Activated CD8-positive, alpha-beta memory T cell treated with anti-CD3 and anti-CD28 coated beads for 1 hour (primary cell): Measurements from ENCODE around the gene FOXL1.
"Not testable (repeated sequence)": the region's sequence is repeated elsewhere in the genome, so short reads cannot be mapped to it uniquely, and the experiment has no call there.

Experiments used
- DNase-seq, 2 donors: peaks; one replicate each; pipeline ENCODE4 v3.0.0-alpha.2; 2020; ENCODE audit warnings: low read depth in 1 of 2; ENCODE audit errors: extremely low read depth in 1 of 2

FOXL1 gene

DNA sequence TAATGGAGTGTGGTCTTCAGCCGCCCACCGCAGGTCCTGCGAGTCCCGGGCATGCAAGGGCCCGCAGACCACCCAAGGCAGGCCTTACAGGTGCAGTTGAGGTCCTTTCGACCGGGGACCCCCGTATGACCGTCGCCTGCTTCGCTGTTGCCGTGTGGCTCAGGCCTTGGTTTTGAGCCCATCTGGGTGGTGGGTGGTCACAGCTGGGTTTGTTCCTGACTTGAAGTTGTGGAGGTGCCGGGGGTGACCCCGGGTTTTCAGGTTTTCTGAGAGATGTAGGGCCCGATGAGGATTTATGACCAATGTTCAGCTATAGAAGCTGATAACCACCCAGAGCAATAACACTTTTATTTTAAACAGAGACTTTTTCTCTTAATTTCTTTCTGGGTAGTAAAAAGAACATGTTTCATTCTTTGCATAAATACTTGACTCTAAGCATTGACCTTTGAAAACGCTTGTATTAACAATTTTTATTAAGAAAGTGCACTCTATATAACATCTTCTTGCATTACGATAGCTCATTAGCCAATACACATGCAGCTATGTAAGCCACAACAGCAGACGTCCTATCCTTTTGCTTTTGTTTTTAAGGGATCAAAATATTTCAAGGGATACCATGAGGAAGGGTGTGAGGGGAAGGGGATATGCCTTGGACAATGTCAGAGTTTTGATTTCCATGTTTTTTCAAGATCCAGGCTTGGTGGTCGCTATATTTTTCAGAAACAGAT, 1.9 kb downstream of the FOXL1 start:
- DNase-seq, result no peak

DNA sequence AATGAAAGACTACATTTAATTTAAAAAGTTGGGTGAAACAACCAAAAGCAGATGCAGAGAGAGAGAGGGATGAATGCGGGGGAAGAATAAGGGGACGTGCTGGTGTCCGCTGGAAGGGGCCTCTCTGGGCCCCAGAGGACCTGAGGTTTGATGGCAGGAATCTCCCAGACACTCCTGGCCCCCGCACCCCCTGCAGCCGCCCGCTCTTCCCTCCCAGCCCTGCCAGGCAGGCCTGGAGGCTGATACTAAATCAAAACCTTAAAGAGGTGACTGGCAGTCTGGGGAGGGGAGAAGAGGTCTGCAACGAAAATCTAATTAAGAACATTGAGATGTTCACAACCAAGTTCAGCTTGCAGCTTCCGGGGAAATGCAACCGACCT, 2.4 kb downstream of the FOXL1 start:
- no peak for DNase-seq

DNA sequence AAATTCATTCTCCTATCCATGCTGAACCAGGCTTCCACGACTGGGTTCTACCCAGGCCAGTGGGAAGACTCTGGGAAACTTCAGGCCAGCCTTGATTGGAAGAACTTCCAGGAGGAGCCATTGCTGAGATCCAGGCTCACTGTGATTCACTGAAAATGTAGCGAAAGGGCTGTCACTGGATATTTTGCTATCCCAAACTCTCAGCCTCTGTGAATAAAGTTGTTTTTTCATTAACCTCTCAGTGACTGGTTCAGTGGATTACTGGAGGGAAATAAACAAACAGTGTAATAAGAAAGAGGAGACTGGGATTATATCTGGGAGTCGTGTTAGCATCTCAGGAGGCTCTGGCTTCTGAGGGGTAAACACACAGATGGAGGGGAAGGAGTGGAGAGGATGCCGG, 3.1 kb downstream of the FOXL1 start:
- DNase-seq, result no peak

DNA sequence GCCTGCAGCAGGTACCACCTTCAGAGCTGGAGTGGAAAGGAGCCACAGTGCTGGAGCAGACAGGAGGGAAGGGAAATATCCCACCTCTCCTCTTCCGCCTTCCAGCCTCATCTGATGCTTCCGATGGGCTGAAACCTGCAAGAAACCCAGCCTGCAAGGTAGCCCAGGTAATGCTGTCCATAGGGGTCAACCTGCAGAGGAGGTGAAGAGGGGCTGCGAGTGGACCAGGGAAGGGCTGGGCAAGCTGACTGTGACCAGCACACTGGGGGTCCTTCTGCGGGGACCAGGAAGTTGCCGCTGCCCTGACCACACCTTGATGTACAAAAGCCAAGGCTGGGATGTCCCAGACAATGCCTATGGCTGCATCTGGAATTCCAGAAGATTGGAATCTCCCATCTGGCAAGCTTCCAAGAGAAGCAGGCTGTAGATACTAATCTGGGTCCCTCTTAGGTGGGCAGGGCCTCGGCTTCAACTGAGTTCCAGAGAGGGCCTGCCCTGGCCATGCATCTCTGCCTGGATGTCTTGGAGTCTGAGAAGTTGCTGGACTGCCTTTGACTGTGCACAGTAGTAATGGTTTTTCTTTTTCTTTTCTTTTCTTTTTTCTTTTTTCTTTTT, 5.8 kb downstream of the FOXL1 start:
- DNase-seq, result no peak

DNA sequence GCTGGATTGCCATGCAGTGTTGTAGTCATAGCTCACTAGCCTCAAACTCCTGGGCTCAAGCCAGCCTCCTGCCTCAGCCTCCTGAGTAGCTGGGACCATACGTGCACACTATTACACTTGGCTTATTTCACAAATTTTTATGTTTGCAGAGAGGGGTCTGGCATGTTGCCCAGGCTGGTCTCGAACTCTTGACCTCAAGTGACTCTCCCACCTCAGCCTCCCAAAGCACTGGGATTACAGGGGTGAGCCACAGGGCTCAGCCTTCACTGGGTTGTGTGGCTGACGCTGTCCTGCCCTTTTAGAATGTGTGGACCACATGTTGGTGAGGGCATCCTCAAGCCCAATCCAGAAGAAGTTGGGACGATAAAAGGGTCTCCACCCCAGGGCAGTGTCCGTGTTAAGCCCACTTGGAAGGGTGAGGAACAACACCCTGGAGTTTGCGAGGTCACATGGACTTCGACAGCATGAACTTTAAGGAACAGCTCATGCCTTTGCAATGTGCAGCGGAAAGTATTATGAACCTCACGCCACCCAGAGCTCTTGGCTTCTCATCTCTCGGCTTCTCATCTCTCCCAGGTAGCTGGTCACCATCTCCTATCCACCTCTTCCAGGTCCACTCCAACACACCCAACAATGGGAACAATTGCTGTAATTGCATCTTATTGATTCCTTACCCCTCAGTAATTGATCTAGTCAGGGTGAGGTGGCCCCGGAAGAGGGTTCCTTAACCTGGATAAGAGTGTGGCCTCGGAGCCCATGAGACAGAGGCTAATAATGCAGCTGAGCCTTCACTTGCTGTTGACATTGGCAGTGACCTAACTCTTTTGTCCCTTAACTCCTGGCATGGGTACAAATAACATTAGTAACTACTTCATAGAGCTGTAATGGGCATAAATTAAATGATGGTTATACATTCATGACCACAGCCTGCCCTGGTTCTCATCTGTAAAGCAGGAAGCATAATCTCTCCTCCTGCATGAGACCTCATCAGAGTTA, 6.7 kb downstream of the FOXL1 start:
- DNase-seq, result no peak

DNA sequence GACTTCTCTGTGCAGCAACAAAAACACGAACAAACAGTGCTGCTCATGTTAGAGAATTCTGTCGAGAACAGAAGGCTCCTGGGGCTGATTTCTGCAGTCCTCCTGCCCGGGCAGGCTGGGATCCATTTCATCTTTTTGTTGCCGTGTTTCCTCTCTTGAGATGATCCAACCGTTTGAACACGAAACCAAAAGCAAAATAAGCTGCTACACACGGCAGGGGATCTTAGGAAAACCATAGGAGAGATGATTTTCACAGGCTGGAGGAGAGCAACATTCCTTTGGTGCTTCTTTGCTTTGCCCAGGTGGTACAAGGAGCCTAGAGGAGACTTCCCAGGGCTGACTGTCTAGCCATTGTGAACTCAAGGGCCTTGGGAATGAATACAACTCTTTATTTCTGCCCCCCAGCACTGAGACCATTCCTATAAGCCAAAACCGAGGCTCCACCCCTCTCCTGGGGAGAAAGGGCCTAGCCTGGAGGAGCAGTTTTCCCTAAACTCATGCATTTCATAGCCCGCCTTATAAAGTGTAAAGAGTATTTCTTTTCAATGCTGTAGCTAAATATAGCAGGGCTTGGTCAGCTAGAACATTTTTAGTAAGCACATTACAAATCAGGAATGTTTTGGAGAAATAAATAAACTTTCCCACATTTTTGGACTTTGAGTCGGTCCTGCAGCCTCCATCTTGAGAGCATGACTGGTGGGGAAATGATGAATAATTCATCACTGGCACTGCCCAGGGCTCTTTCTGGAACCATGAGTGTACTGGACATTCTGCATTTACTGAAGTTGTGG, 7.7 kb downstream of the FOXL1 start:
- DNase-seq, result no peak

DNA sequence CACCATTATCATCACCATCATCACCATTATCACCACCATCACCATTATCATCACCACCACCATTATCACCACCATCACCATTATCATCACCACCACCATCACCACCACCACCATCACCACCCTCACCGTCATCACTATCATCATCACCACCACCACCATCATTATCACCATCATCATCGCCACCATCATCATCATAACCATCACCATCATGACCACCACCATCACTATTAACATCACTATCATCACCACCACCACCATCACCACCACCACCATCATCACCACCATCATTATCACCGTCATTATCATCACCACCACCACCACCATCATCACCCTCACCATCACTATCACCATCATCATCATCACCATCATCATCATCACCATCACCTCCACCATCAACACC, 9.1 kb downstream of the FOXL1 start:
- DNase-seq, result no peak

DNA sequence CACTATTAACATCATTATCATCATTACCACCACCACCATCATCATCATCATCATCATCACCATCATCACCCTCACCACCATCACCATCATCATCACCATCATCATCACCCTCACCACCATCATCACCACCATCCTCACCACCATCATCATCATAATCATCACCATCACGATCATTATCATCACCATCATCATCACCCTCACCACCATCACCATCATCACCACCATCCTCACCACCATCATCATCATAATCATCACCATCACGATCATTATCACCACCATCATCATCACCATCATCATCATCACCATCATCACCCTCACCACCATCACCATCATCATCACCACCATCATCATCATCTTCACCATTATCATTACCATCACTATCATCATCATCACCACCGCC, 9.6 kb downstream of the FOXL1 start:
- not testable (repeated sequence) for DNase-seq

DNA sequence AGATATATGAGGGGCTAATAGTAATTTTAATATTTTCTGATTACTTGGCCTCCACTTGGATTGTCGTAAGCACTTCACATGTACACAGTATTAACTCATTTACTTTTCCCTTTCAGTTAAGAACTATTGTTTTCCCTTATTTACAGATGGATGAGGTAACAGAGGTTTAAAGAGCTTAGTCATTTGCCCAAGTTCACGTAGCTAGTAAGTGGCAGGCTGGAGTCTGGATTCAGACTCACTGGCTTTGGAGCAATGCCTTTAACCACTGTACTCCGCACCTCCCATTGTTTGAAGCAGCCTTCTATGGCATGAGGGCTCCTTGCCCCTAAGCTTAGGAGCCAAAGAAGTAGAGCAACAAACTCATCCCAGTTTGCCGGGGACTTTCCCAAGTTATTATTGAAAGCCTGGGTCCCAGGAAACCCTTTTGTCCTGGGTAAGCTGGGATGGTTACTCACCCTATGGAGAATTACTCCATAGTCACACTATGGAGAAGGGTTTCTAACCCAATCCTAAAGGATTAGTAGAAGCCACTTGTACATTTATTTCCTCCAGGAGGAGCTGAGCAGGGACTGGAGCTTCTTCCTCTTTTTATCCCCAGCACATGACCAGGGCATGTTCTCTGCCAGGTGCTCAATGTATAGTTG, 12.3 kb downstream of the FOXL1 start:
- no peak for DNase-seq

DNA sequence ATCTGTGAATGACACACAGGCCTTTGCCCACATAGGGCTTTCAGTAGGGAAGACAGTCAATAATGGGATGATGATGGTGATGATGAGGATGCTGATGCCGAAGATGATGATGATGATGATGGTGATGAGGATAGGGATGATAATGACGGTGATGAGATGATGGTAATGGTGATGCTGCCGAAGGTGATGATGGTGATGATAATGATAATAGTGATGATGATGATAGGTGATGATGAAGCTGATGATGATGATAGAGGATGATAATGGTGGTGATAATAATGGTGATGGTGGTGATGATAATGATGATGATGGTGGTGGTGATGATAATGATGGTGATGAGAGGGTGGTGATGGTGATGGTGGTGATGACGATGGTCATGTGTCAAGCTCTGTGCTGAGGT, 12.9 kb downstream of the FOXL1 start:
- no peak for DNase-seq

DNA sequence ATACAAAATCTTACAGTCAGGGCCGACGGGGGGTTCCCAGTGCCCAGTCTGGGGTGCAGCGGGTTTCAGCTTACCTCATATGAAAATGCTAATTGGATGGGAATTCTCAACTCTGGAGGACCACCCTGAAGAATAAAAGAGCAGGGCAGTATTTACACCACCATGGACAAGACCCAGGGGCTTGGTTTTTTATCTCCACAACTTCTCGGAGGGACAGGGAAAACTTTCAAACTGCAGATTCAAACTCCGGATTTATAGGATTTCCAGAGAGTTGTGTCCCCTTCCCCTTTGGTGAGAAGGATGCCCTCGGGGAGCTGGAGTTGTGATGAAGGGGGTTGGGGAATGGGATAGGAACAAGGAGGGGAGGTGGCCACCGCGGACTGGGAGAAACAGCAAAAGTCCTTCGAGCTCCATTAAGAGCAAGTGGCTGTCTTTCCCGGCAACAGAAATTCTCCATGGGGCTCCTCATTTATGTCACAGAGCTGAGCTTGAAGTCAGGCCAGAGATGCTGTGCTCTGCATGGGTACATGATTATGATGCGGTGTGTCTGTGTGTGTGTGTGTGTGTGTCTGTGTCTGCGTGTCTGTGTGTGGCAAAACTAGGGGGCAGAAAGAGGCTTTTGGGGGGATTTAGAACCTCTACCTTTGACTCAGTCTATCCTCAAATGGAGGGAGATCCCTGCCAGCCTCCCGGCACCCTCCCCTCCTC, 15.7 kb downstream of the FOXL1 start:
- no peak for DNase-seq

DNA sequence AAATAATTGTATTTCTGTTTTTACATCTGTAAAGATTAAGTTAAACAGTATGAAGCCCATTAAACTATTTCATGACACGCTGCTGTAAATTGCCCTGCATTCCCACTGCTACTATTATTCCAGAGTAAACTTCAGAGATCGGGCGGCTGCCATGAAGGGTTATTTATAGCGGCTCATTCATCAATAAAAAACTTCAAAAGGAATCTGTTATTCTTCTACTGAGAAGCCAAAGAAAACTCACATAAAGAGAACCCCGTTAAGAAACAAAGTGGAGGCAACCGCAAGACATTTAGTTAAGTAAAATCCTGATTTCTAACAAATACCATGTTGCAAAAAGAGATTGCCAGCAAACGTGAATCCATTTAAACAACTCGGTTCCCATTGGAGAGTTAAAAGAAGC, 16.4 kb downstream of the FOXL1 start:
- DNase-seq, result no peak

DNA sequence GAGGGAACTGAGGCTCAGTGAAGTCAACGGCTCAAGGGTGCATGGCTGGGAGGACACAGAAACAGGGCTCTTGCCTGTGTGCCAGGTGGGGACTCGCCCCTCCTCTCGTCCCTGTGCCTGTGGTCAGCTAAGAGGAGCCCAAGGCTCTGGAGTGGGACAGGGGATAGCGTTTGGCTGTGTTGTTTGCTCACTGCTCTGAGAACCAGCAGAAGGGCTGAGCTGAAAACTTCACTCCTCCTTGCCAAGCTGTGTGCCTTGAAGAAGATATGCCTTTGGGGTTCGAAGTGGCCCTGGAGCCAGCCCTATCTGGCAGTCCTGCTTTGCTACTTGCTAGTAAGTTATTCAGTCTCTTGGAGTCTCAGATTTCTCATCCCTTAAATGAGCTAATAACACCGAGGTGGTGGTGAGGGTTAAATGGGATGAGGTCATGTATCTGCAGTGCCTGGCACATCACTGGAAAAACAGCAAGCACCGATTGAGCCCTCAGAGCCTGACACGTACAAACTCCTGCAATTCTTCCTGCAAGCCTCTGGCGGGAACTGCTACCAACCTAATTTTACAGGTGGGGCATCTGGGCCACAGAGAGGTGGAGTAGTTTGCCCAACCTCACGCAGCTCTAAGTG, 17.7 kb downstream of the FOXL1 start:
- DNase-seq, result no peak

DNA sequence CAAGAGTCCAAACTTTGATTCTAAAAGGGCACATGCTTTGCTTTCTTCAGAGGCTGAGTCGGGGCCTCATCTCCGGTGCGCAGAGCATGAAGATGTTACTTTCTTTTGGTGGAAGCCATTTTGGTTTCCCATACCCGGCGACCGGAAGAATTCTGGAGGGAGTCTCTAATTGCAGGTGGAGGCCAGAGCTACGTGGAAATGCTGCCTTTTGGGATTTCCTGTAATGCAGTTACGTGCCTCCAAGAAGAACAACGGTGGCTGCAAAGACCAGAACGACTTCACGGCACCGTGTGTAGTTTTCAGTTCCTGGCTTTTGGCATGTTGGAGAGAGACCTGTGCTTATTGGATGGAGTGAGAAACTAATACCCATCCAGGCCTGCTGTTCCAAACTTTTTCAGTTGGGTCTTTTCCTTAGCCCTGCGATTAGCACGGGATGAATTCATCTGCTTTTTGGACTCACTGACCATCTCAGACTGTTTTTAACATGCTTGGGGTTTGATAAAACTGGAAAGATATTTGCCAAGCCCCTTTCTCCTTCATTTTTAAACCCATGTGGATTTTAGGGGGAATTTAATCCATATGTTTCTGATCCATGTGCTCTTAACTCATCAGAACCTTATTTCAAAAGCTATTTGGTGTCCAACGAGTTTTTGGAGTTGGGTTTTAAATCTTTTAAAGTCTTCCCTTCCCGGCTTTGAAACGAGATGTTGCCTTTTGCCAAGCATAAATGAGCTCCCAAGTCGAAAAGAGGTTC, 19.0 kb downstream of the FOXL1 start:
- DNase-seq, result no peak

DNA sequence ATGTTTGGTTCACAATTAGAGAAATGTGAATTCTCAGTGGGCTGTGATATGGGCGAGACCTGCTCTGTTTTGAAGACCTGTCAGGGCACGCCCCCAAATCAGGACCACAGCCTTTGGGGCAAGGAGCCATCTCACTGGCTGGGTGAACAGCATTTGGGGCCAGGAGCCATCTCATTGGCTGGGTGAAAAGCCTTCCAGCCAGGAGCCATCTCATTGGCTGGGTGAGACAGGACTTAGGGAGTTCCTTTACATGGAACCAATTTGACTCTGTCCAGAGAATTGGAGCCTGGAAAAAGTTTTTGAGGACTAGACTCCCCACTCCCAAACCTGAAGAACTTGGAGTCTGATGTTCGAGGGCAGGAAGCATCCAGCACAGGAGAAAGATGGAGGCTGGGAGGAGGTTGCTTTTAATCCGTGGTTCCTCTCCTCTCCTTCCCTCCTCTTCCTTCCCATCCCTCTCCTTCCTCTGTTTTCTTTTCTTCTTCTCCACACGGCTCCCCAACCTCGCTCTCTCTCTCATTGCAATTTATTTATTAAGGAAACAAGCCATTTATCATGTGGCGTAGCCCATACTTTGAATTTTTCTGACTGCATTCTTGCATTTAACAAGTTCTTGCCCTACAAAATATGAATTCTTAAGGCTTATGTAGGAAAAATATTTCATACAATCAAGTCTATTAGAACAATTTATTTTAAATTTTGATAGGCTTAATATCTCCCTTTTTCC, 19.7 kb downstream of the FOXL1 start:
- DNase-seq, result no peak

DNA sequence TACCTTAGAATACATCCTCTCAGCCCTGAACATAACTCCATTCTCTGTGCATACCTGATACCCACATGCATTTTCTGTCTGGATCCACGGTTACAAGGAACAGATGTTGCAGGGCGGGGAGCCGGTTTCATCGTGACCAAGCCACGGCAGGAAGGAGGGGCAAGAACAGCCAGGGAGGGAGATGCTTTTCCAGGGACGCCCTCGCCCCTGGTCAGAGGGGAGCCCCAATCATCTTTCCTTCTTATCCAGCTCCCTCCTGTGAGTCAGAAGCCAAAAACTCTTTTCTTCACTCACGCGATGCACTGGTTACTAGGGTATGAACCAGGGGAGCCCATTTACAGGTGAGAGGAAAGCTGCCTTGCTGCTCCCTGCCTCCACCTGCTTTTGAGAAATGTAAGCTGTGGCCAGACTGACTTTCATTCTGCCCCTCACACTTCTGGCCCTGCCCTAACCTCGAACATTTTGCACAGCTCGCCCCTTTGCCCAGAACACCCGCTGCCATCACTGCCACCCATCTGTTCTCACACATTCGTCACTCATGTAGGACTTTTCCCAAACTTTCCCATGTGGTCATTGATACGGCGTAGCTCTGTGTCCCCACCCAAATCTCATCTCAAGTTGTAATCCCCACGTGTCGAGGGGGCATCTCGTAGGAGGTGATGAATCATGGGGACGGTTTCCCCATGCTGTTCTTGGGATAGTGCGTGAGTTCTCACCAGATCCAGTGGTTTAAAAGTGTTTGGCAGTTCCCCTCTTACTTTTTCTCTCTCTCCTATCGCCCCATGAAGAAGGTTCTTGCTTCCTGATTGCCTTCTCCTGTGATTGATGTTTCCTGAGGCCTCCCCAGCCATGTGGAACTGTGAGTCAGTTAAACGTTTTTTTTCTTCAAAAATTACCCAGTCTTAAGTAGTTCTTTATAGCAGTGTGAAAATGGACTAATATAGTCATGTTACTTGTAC, 20.5 kb downstream of the FOXL1 start:
- no peak for DNase-seq

DNA sequence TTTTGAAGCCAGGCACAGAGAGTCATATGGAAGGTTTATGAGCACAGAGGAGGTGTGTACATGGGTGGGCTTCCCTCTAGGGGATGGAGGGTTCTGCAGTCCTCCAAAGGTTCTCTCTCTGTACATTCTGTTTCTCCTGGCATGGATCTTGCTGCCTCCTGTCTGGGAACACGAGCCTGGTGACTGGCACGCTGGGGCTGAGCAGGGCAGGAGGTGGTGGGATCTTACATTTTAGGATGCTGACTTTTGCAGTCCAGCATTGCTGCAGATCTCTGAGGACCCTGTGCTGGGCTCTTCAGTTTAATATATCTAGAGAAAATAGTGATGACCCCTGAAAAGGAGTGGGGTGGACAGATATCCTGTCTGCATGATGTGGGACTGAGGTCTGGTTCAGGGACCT, 23.0 kb downstream of the FOXL1 start:
- no peak for DNase-seq
